Memory B cell (primary cell): ENCODE measurements around the gene TPI1.
A peak's percentile ranks its signal among the peaks of the same experiment; 100 is the strongest.
"Not testable (repeated sequence)": the region's sequence is repeated elsewhere in the genome, so short reads cannot be mapped to it uniquely, and the experiment has no call there.

Source experiments
- ATAC-seq: fragments of 150-1000 bp; cut with Tn5 transposase; 2 replicates; pipeline ENCODE4 v1.10.0; 2021; ENCODE audit warnings: low read depth, mild to moderate bottlenecking, moderate library complexity
- DNase-seq, 2 donors: peaks; one replicate each; pipeline ENCODE4 v3.0.0; 2022; ENCODE audit warnings: low spot score in 2 of 2
- H3K27ac Mint-ChIP-seq: one replicate; pipeline ENCODE4 v1.8.0; 2022; ENCODE audit warnings: mild to moderate bottlenecking, moderate library complexity, mixed read lengths
- H3K27me3 Mint-ChIP-seq: one replicate; pipeline ENCODE4 v1.8.0; 2022; ENCODE audit warnings: mixed read lengths
- H3K36me3 Mint-ChIP-seq: one replicate; pipeline ENCODE4 v1.8.0; 2022; ENCODE audit warnings: mild to moderate bottlenecking, mixed read lengths
- H3K4me1 Mint-ChIP-seq: one replicate; pipeline ENCODE4 v1.8.0; 2022; ENCODE audit warnings: mixed read lengths
- H3K4me3 Mint-ChIP-seq: one replicate; pipeline ENCODE4 v1.8.0; 2022; ENCODE audit warnings: mild to moderate bottlenecking, moderate library complexity, mixed read lengths
- H3K9me3 Mint-ChIP-seq: one replicate; pipeline ENCODE4 v1.8.0; 2022; ENCODE audit warnings: mixed read lengths

Gene TPI1

GRCh38 chr12:6863033-6863432, 4.3 kb upstream of the TPI1 start:
- no peak overlapping the region for H3K4me3 Mint-ChIP-seq
- H3K27ac Mint-ChIP-seq, result no peak overlapping the region
- H3K9me3 Mint-ChIP-seq, result no peaks in the 10 kb centered on the region
- peaks cover 20% of the 10 kb centered on the region for H3K36me3 Mint-ChIP-seq
- no peaks in the 10 kb centered on the region for H3K27me3 Mint-ChIP-seq
- no peak for ATAC-seq
- H3K4me1 Mint-ChIP-seq, result peaks cover 5% of the 10 kb centered on the region
- no peak for DNase-seq

- Mint-ChIP-seq H3K9me3 (no peaks in the 10 kb centered on the region), H3K36me3 (peaks cover 20% of the 10 kb centered on the region), H3K27me3 (no peaks in the 10 kb centered on the region), H3K27ac (no peak overlapping the region), H3K4me3 (no peak overlapping the region), H3K4me1 (peaks cover 12% of the 10 kb centered on the region)
- ATAC-seq (no peak), DNase-seq (no peak)
These were observed 3.6 kb upstream of the TPI1 start for GRCh38 chr12:6863586-6864321.

GRCh38 chr12:6865307-6865706, 2.0 kb upstream of the TPI1 start:
- not testable (repeated sequence) for H3K9me3 Mint-ChIP-seq, H3K27ac Mint-ChIP-seq, DNase-seq, ATAC-seq, H3K4me3 Mint-ChIP-seq, H3K27me3 Mint-ChIP-seq
- Mint-ChIP-seq H3K4me1 (peaks cover 23% of the 10 kb centered on the region), H3K36me3 (peaks cover 23% of the 10 kb centered on the region)

- Mint-ChIP-seq H3K9me3 (no peaks in the 10 kb centered on the region), H3K4me3 (peak overlapping the region; percentile 92), H3K4me1 (peaks cover 28% of the 10 kb centered on the region), H3K36me3 (peaks cover 18% of the 10 kb centered on the region), H3K27me3 (no peaks in the 10 kb centered on the region), H3K27ac (peak overlapping the region; percentile 67)
- ATAC-seq (no peak), DNase-seq (no peak)
These were observed 990 bp upstream of the TPI1 start for GRCh38 chr12:6866163-6866919.

- Mint-ChIP-seq H3K4me3 (peak overlapping the region; percentile 92), H3K4me1 (peaks cover 34% of the 10 kb centered on the region), H3K27me3 (no peaks in the 10 kb centered on the region), H3K36me3 (peaks cover 17% of the 10 kb centered on the region), H3K9me3 (no peaks in the 10 kb centered on the region), H3K27ac (peak overlapping the region; percentile 67)
- DNase-seq (no peak), ATAC-seq (peak; percentile 8)
These were observed 365 bp upstream of the TPI1 start for GRCh38 chr12:6866920-6867412.

- no peak for ATAC-seq
- H3K9me3 Mint-ChIP-seq, result no peaks in the 10 kb centered on the region
- H3K36me3 Mint-ChIP-seq, result peaks cover 10% of the 10 kb centered on the region
- no peak for DNase-seq
- peaks cover 41% of the 10 kb centered on the region for H3K4me1 Mint-ChIP-seq
- H3K27me3 Mint-ChIP-seq, result no peaks in the 10 kb centered on the region
- H3K4me3 Mint-ChIP-seq, result peak overlapping the region; percentile 88
- H3K27ac Mint-ChIP-seq, result peak overlapping the region; percentile 72
These were observed 1.1 kb downstream of the TPI1 start for GRCh38 chr12:6868211-6869048.

- Mint-ChIP-seq H3K9me3 (no peaks in the 10 kb centered on the region), H3K36me3 (peaks cover 7% of the 10 kb centered on the region), H3K27me3 (no peaks in the 10 kb centered on the region), H3K4me1 (peaks cover 46% of the 10 kb centered on the region), H3K4me3 (peak overlapping the region; percentile 88), H3K27ac (peak overlapping the region; percentile 72)
- ATAC-seq, result peak; percentile 19
- DNase-seq, result peak; percentile 88 to 90
These were observed 2.0 kb downstream of the TPI1 start for GRCh38 chr12:6869049-6870021.

- H3K36me3 Mint-ChIP-seq, H3K27ac Mint-ChIP-seq, H3K27me3 Mint-ChIP-seq, ATAC-seq, DNase-seq, H3K4me3 Mint-ChIP-seq, H3K9me3 Mint-ChIP-seq: not testable (repeated sequence)
- peaks cover 46% of the 10 kb centered on the region for H3K4me1 Mint-ChIP-seq
These were observed 3.0 kb downstream of the TPI1 start for GRCh38 chr12:6870304-6870703.

- DNase-seq, result no peak
- Mint-ChIP-seq H3K27ac (no peak overlapping the region), H3K4me1 (peaks cover 46% of the 10 kb centered on the region), H3K4me3 (peak overlapping the region; percentile 89), H3K36me3 (peaks cover 8% of the 10 kb centered on the region), H3K27me3 (no peaks in the 10 kb centered on the region), H3K9me3 (no peaks in the 10 kb centered on the region)
- ATAC-seq, result no peak
These were observed 4.0 kb downstream of the TPI1 start for GRCh38 chr12:6871052-6871957.

- H3K9me3 Mint-ChIP-seq, result no peaks in the 10 kb centered on the region
- H3K4me3 Mint-ChIP-seq, result peak overlapping the region; percentile 89
- H3K27ac Mint-ChIP-seq, result peak overlapping the region; percentile 90
- DNase-seq, result peak; percentile 85 to 93
- peaks cover 8% of the 10 kb centered on the region for H3K36me3 Mint-ChIP-seq
- peak; percentile 38 for ATAC-seq
- peaks cover 42% of the 10 kb centered on the region for H3K4me1 Mint-ChIP-seq
- H3K27me3 Mint-ChIP-seq, result no peaks in the 10 kb centered on the region
These were observed 5.0 kb downstream of the TPI1 start for GRCh38 chr12:6872073-6873048.
